Chondrocyte (in vitro differentiated cells): ENCODE measurements around the gene DNAH1. TPM values are rescaled to one million over a fixed set of nuclear protein-coding genes. Genes with fewer than 3 reads are reported as not detected.

ENCODE experiments used
- DNase-seq: peaks from one replicate; pipeline ENCODE4 v3.0.0; 2021; ENCODE audit warnings: mixed read lengths, low spot score
- H3K27ac Mint-ChIP-seq: one replicate; pipeline ENCODE4 v1.8.0; 2021; ENCODE audit warnings: mild to moderate bottlenecking, moderate library complexity, mixed read lengths; ENCODE audit not compliant: unreplicated experiment
- H3K27me3 Mint-ChIP-seq: 2 replicates; pipeline ENCODE4 v1.8.0; 2021; ENCODE audit warnings: low read depth, mixed read lengths
- H3K36me3 Mint-ChIP-seq: 2 replicates; pipeline ENCODE4 v1.8.0; 2021; ENCODE audit warnings: low read depth, mixed read lengths
- H3K4me1 Mint-ChIP-seq: 2 replicates; pipeline ENCODE4 v1.8.0; 2021; ENCODE audit warnings: low read depth, mild to moderate bottlenecking, mixed read lengths
- H3K4me3 Mint-ChIP-seq: one replicate; pipeline ENCODE4 v1.8.0; 2021; ENCODE audit warnings: mild to moderate bottlenecking, moderate library complexity, mixed read lengths; ENCODE audit not compliant: unreplicated experiment
- H3K9me3 Mint-ChIP-seq: 2 replicates; pipeline ENCODE4 v1.8.0; 2021; ENCODE audit warnings: low read depth, mixed read lengths
- CTCF ChIP-seq: fragments of 200-600 bp; sonication (generic); IDR thresholded peaks from 2 replicates; pipeline ENCODE4 v1.5.0; 2021; ENCODE audit warnings: antibody characterized with exemption, mild to moderate bottlenecking, moderate library complexity
- total RNA-seq: library from RNA; stranded (reverse); gene quantifications from 3 replicates; pipeline ENCODE4 v1.2.1, GENCODE V29; 2021

DNAH1 gene
- total RNA-seq, 1 donor from 2014 or later = 5.0 TPM

GRCh38 chr3:52302426-52303145, 13.5 kb upstream of the DNAH1 start:
- Mint-ChIP-seq H3K9me3 (no peaks in the 10 kb centered on the region), H3K27me3 (peaks cover 2% of the 10 kb centered on the region), H3K4me1 (peaks cover 26% of the 10 kb centered on the region), H3K36me3 (peaks cover 3% of the 10 kb centered on the region), H3K27ac (no peak overlapping the region), H3K4me3 (no peak overlapping the region)
- TF ChIP-seq CTCF = no peak
- DNase-seq = no peak

- Mint-ChIP-seq H3K9me3 (no peaks in the 10 kb centered on the region), H3K27me3 (peaks cover 2% of the 10 kb centered on the region), H3K4me1 (peaks cover 22% of the 10 kb centered on the region), H3K36me3 (peaks cover 3% of the 10 kb centered on the region), H3K27ac (no peak overlapping the region), H3K4me3 (no peak overlapping the region)
- TF ChIP-seq CTCF = no peak
- DNase-seq = no peak
These were observed 12.3 kb upstream of the DNAH1 start for GRCh38 chr3:52303811-52304210.

- TF ChIP-seq CTCF = no peak
- peaks cover 2% of the 10 kb centered on the region for H3K27me3 Mint-ChIP-seq
- H3K36me3 Mint-ChIP-seq = peaks cover 6% of the 10 kb centered on the region
- H3K9me3 Mint-ChIP-seq = no peaks in the 10 kb centered on the region
- H3K27ac Mint-ChIP-seq = no peak overlapping the region
- no peak overlapping the region for H3K4me3 Mint-ChIP-seq
- peaks cover 1% of the 10 kb centered on the region for H3K4me1 Mint-ChIP-seq
- no peak for DNase-seq
These were observed 10.2 kb upstream of the DNAH1 start for GRCh38 chr3:52305926-52306325.

- DNase-seq = no peak
- Mint-ChIP-seq H3K9me3 (no peaks in the 10 kb centered on the region), H3K27me3 (peaks cover 2% of the 10 kb centered on the region), H3K36me3 (peaks cover 6% of the 10 kb centered on the region), H3K4me1 (no peaks in the 10 kb centered on the region), H3K27ac (no peak overlapping the region), H3K4me3 (no peak overlapping the region)
- no peak for TF ChIP-seq CTCF
These were observed 9.1 kb upstream of the DNAH1 start for GRCh38 chr3:52306978-52307377.

- Mint-ChIP-seq H3K27me3 (peaks cover 2% of the 10 kb centered on the region), H3K4me1 (no peaks in the 10 kb centered on the region), H3K36me3 (peaks cover 6% of the 10 kb centered on the region), H3K27ac (no peak overlapping the region), H3K4me3 (no peak overlapping the region), H3K9me3 (no peaks in the 10 kb centered on the region)
- TF ChIP-seq CTCF = no peak
- DNase-seq = no peak
These were observed 7.8 kb upstream of the DNAH1 start for GRCh38 chr3:52308308-52308707.
